Measurements from ENCODE around the gene THADA.

THADA gene

DNA sequence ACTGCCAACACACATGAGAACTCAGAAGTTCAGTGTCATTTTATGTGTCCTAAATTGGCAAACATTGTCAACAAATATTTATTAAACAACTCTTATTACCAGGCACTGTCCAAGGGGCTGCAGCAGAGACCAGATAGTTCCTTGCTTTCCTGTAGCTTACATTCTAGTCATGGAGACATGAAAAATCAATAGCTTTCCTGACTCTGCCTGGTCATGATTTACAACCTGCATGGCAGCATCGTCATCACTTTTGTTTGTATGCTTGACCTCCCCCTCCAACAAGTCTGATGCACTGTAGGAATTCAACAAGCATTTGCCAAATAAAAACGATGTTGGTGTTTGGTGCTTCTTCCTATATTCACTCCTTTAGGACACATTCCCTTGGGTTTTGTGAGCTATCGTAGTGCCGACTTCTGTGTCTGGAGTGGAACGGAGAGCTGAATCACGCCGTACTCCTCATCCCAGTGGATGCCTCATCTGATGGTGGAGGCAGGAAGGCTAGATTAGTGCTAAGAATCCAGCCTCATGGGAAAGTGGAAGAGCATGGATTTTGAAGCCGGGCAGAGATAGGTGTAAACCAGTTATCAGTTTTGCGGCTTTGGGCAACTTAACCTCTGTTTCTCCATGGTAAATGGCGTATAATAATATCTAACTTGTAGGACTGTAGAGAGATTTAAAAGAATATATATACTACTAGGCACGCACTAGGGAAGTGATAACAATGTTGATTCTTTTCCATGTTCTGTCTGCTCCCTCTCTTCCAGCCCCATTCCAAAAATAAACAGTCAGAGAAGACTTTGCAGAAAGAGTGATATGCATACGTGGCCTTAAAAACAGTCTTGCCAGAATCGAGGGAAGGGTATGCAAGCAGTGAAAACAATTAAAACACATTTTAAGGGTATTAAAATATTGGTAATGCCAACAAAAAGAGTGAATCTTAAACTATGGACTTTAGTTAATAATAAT is 249.0 kb downstream of the THADA start:
- Histone ChIP-seq H3K36me3 (0 out of 2 replicates have a peak, but pooled peaks cover 3% of the 10 kb centered on the region), H3K4me3 (ENCODE audit: low read depth, low read length) (no peak overlapping the region), H3K27me3 (ENCODE audit: insufficient read depth, low read depth, severe bottlenecking) (no peaks in the 10 kb centered on the region), H3K27ac (no peak overlapping the region), H3K9me3 (ENCODE audit: severe bottlenecking) (no peaks in the 10 kb centered on the region)
- DNase-seq = no peak
- TF ChIP-seq, protein P1, sequence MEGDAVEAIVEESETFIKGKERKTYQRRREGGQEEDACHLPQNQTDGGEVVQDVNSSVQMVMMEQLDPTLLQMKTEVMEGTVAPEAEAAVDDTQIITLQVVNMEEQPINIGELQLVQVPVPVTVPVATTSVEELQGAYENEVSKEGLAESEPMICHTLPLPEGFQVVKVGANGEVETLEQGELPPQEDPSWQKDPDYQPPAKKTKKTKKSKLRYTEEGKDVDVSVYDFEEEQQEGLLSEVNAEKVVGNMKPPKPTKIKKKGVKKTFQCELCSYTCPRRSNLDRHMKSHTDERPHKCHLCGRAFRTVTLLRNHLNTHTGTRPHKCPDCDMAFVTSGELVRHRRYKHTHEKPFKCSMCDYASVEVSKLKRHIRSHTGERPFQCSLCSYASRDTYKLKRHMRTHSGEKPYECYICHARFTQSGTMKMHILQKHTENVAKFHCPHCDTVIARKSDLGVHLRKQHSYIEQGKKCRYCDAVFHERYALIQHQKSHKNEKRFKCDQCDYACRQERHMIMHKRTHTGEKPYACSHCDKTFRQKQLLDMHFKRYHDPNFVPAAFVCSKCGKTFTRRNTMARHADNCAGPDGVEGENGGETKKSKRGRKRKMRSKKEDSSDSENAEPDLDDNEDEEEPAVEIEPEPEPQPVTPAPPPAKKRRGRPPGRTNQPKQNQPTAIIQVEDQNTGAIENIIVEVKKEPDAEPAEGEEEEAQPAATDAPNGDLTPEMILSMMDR (IDR thresholded peaks at IDR 0.05; ENCODE audit: low read depth, low read length) = no peak

DNA sequence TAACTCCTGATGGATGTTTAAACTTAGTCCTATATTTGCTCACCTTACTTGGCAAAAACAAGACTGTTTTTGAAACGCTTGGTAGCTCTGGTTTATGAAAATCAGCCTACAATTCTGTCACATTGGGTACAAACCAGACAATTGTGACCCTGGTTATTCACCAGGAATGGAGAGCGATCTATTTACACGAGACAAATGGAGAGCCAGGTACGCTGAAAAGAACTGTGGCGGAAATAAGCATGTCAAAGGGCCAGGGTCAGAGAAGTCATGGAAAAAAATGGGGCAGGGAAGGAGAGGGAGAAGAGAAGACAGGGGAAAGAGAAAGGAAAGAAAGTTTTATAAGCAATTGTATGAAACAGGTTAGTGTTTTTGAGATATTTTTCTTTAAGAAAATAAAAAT is 250.0 kb downstream of the THADA start:
- TF ChIP-seq, protein P1 (IDR thresholded peaks at IDR 0.05; ENCODE audit: low read depth, low read length) = no peak

DNA sequence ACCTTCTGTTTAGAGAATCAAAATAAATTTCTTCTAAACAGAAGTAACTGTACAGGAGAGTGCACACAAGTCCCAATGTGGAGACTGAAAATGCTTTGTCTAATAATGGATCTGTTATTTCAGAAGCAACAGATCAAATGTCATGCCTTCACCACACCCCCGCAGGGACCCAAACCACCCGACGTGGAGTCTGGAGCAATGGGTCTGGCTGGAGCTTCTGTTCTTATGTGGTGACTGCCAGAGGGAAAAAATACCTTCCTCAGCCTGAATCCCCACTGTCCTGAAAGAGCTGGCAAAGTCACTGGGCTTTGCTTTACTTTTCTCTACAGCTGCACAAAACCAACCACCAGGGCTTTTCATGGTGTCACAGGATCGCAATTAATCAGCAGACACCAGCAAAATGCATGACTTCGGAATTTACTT is 250.4 kb downstream of the THADA start:
- Histone ChIP-seq H3K9me3 (ENCODE audit: severe bottlenecking) (no peaks in the 10 kb centered on the region), H3K36me3 (0 out of 2 replicates have a peak, but pooled peaks cover 3% of the 10 kb centered on the region), H3K4me3 (ENCODE audit: low read depth, low read length) (no peak overlapping the region), H3K27me3 (ENCODE audit: insufficient read depth, low read depth, severe bottlenecking) (no peaks in the 10 kb centered on the region), H3K27ac (no peak overlapping the region)
- no peak for DNase-seq
- TF ChIP-seq, protein P1 (IDR thresholded peaks at IDR 0.05; ENCODE audit: low read depth, low read length) = no peak

More for the DNA sequence above, 250.0 kb downstream of the THADA start:
- H3K36me3 ChIP-seq = 0 out of 2 replicates have a peak, but pooled peaks cover 3% of the 10 kb centered on the region
- H3K9me3 ChIP-seq (ENCODE audit: severe bottlenecking) = no peaks in the 10 kb centered on the region
- H3K27ac ChIP-seq = no peak overlapping the region
- no peaks in the 10 kb centered on the region for H3K27me3 ChIP-seq (ENCODE audit: insufficient read depth, low read depth, severe bottlenecking)
- DNase-seq = no peak
- H3K4me3 ChIP-seq (ENCODE audit: low read depth, low read length) = no peak overlapping the region

- Histone ChIP-seq H3K27me3 (ENCODE audit: insufficient read depth, low read depth, severe bottlenecking) (no peaks in the 10 kb centered on the region), H3K4me3 (ENCODE audit: low read depth, low read length) (no peak overlapping the region), H3K36me3 (0 out of 2 replicates have a peak, but pooled peaks cover 3% of the 10 kb centered on the region), H3K9me3 (ENCODE audit: severe bottlenecking) (no peaks in the 10 kb centered on the region), H3K27ac (no peak overlapping the region)
- TF ChIP-seq, protein P1 (IDR thresholded peaks at IDR 0.05; ENCODE audit: low read depth, low read length) = no peak
- no peak for DNase-seq
These were observed 250.9 kb downstream of the THADA start for GRCh38 chr2:43344868-43345373.

DNA sequence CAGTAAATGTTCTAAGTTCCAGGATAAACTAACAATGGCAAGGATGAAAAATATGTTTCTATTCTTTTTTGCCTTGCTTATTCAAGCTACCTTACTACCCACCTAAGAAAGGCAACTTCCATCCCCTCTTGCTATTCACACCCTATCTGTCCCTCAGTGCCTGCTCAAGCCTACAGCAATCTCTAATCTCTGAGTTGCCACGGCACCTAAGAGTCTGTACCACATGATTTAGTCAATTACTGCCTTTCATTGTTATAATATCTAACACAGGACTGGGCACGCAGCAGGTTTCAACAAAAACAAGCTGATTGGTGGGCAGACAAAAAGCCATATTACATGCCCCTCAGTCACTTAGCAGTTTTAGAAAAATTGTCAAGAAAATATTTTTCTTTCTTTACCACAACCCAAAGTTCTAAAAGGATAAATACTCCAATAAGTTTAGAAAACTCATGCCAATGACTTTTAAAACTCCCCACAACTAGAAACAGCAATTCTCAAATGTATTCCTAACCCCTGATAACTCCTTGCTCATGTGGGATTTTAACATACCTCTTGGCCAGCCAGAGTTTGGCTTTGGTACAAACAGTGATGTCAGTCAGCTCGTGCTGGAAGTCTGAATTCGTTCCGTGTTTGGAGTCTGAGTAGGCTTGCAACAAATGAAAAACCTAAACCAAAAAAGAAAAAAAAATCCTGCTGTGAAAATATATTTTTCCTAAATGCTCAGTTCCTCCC is 252.1 kb downstream of the THADA start:
- TF ChIP-seq, protein P1 (IDR thresholded peaks at IDR 0.05; ENCODE audit: low read depth, low read length) = no peak
- no peaks in the 10 kb centered on the region for H3K9me3 ChIP-seq (ENCODE audit: severe bottlenecking)
- no peak for DNase-seq
- H3K27me3 ChIP-seq (ENCODE audit: insufficient read depth, low read depth, severe bottlenecking) = no peaks in the 10 kb centered on the region
- no peak overlapping the region for H3K4me3 ChIP-seq (ENCODE audit: low read depth, low read length)
- no peak overlapping the region for H3K27ac ChIP-seq
- H3K36me3 ChIP-seq = 0 out of 2 replicates have a peak, but pooled peaks cover 3% of the 10 kb centered on the region

Data from WERI-Rb-1 (cell line).